Ovary (tissue), 9 donors: ENCODE results near the gene GSTM4. TPM values are rescaled to one million over a fixed set of nuclear protein-coding genes. Genes with fewer than 3 reads are reported as not detected.
"Not testable (repeated sequence)": the region's sequence is repeated elsewhere in the genome, so short reads cannot be mapped to it uniquely, and the experiment has no call there.

ENCODE experiments used
- DNase-seq, 5 donors: peaks; one replicate each; pipeline ENCODE4 v3.0.0-alpha.2; 2019 to 2020
- H3K27ac ChIP-seq, 2 donors: fragments of 200-600 bp; one replicate each; pipeline versions ENCODE4 v1.5.1 to v1.8.0; 2019 to 2022
- H3K27me3 ChIP-seq: fragments of 200-600 bp; one replicate; pipeline ENCODE4 v1.8.0; 2022
- H3K36me3 ChIP-seq: fragments of 200-600 bp; sonication (generic); one replicate; pipeline ENCODE4 v1.5.1; 2019
- H3K4me1 ChIP-seq: one replicate; pipeline ENCODE4 v1.8.1; 2013; ENCODE audit warnings: mild to moderate bottlenecking, moderate library complexity; ENCODE audit not compliant: insufficient read depth
- H3K4me3 ChIP-seq: fragments of 200-600 bp; sonication (generic); one replicate; pipeline ENCODE4 v1.5.1; 2017
- H3K9me3 ChIP-seq, 2 donors: fragments of 200-600 bp in 1 of 2; sonication (generic) in 1 of 2; one replicate each; pipeline versions ENCODE4 v1.5.1 to v1.8.1; 2013 to 2019; ENCODE audit warnings: mild to moderate bottlenecking in 1 of 2, moderate library complexity in 1 of 2
- CTCF ChIP-seq, 3 donors: fragments of 450-650 bp in 2 of 3; fragments of 200-600 bp in 1 of 3; IDR thresholded peaks; one replicate each; pipeline versions ENCODE4 v1.5.1 to v1.8.0; 2016 to 2022; ENCODE audit warnings: antibody characterized with exemption in 3 of 3, mild to moderate bottlenecking in 1 of 3
- EP300 ChIP-seq: sonication (generic); formaldehyde crosslinking; IDR thresholded peaks from one replicate; pipeline ENCODE4 v1.6.1; 2017; ENCODE audit warnings: antibody characterized with exemption
- POLR2A ChIP-seq: fragments of 450-650 bp; IDR thresholded peaks from one replicate; pipeline ENCODE4 v1.6.1; 2017; ENCODE audit warnings: antibody characterized with exemption, mild to moderate bottlenecking, moderate library complexity
- WGBS, 3 donors: extraction: QIAGEN DNeasy Blood & Tissue Kit in 1 of 3; methylation state at CpG; one replicate each; pipeline versions ENCODE4 v1.1.5 to v1.1.7; 2013 to 2017; 5-methylcytosine and 5-hydroxymethylcytosine counted together
- intact Hi-C, 4 donors: fragments of 100-400 bp; cut with DNase I; formaldehyde crosslinking; loops; one replicate each; pipeline versions ENCODE4 v1.11.0 to v1.15.1; 2022 to 2023
- polyA plus RNA-seq, 2 donors: library from polyadenylated mRNA; stranded (reverse); fragments of 200-250 nt in 1 of 2; fragments of 350-450 nt in 1 of 2; fragmentation: Illumina TruSeq in 1 of 2; extraction: RNeasy Lipid Tissue Mini Kit (QIAGEN cat#74804) in 1 of 2; gene quantifications; one replicate each; pipeline ENCODE4 v1.2.3, GENCODE V29; 2013 to 2014
- total RNA-seq, 7 donors: library from RNA; depleted of rRNA in 2 of 7; stranded (reverse); fragments of >200 nt in 2 of 7; fragmentation: NEBNext Ultra II Directional in 3 of 7; extraction: Animal tissue kit (Norgen Biotek cat#: 25700) in 3 of 7; gene quantifications; one replicate each; pipeline versions ENCODE4 v1.1.0 to v1.2.4, GENCODE V29; 2016 to 2023
- donor health status: DM: no; HTN: no; CAD: no; lungs with moderate emphysema.
- donor health status: DM: no; HTN: no; CAD: no.
- donor health status: Bipolar disorder and iron deficiency.
- donor health status: DM: yes; HTN: yes; CAD: no.
- donor health status: DM: no; HTN: no; CAD: no.
- donor health status: DM: yes; HTN: yes; CAD: no.

GSTM4 gene
- total and polyA plus RNA-seq, 9 donors = 23.0 to 116 (median 47.2) TPM

GRCh38 chr1:109677459-109677858 is 21.6 kb downstream of the GSTM4 start:
- no peak overlapping the region for H3K27ac ChIP-seq
- H3K4me3 ChIP-seq = no peak overlapping the region
- no peaks in the 10 kb centered on the region for H3K4me1 ChIP-seq
- H3K27me3 ChIP-seq = no peaks in the 10 kb centered on the region
- no peaks in the 10 kb centered on the region for H3K36me3 ChIP-seq
- no peaks in the 10 kb centered on the region for H3K9me3 ChIP-seq
- 58 to 71% (median 62%) methylated on average over 3 of the region's 3 CpGs for WGBS, 3 donors
- TF ChIP-seq POLR2A (no peak), EP300 (no peak), CTCF (IDR thresholded peaks at IDR 0.05) (no peak)
- intact Hi-C loops = no loop called here
- DNase-seq = no peak

GRCh38 chr1:109678637-109679036 is 22.7 kb downstream of the GSTM4 start:
- H3K4me1 ChIP-seq, H3K4me3 ChIP-seq, intact Hi-C loops, H3K27ac ChIP-seq, H3K36me3 ChIP-seq, DNase-seq, H3K9me3 ChIP-seq, H3K27me3 ChIP-seq: not testable (repeated sequence)
- 81 to 85% (median 83%) methylated on average over 2 of the region's 2 CpGs for WGBS, 3 donors

- H3K27ac ChIP-seq, H3K4me1 ChIP-seq, intact Hi-C loops, H3K27me3 ChIP-seq, H3K36me3 ChIP-seq, H3K9me3 ChIP-seq, DNase-seq, H3K4me3 ChIP-seq: not testable (repeated sequence)
- WGBS, 3 donors = 94 to 97% methylated on average over 6 of the region's 6 CpGs; no CpG with 5 or more reads in 1 of the 3 donors
Measured at GRCh38 chr1:109684777-109685176, 28.9 kb downstream of the GSTM4 start.

- H3K27me3 ChIP-seq, H3K4me3 ChIP-seq, DNase-seq, H3K27ac ChIP-seq, intact Hi-C loops, H3K4me1 ChIP-seq, H3K36me3 ChIP-seq, H3K9me3 ChIP-seq: not testable (repeated sequence)
- WGBS, 3 donors = 50 to 80% methylated on average over 1 of the region's 1 CpG; no CpG with 5 or more reads in 1 of the 3 donors
Measured at GRCh38 chr1:109685399-109685798, 29.5 kb downstream of the GSTM4 start.

GRCh38 chr1:109685890-109686289 is 30.0 kb downstream of the GSTM4 start:
- intact Hi-C loops, H3K27ac ChIP-seq, H3K4me1 ChIP-seq, H3K27me3 ChIP-seq, DNase-seq, H3K4me3 ChIP-seq, H3K36me3 ChIP-seq, H3K9me3 ChIP-seq: not testable (repeated sequence)
- WGBS, 3 donors = 95 to 97% methylated on average over 4 of the region's 4 CpGs; no CpG with 5 or more reads in 1 of the 3 donors

GRCh38 chr1:109687109-109687508 is 31.2 kb downstream of the GSTM4 start:
- intact Hi-C loops, H3K27me3 ChIP-seq, DNase-seq, H3K9me3 ChIP-seq, H3K36me3 ChIP-seq, H3K4me1 ChIP-seq: not testable (repeated sequence)
- WGBS, 3 donors = 16 to 48% (median 27%) methylated on average over 3 to 11 of the region's 11 CpGs
- Histone ChIP-seq H3K4me3 (peak overlapping the region; percentile 35), H3K27ac (peak overlapping the region in 1 of 2 donors; percentile 88)

- H3K9me3 ChIP-seq = no peaks in the 10 kb centered on the region
- H3K4me3 ChIP-seq = peak within 1 kb of the TSS; percentile 35
- peak in 3 of 5 donors; percentile 84 to 91 (median 88) for DNase-seq
- intact Hi-C loops = no loop called here
- no peak for TF ChIP-seq POLR2A
- peak in 2 of 3 donors; percentile 48 to 73 for TF ChIP-seq CTCF (IDR thresholded peaks at IDR 0.05)
- 0 to 1% methylated on average over 1 to 46 of the region's 46 CpGs; no CpG with 5 or more reads in 1 of the 3 donors for WGBS, 3 donors
- H3K36me3 ChIP-seq = no peaks in the 10 kb centered on the region
- peak within 1 kb of the TSS in 1 of 2 donors; percentile 88 for H3K27ac ChIP-seq
- H3K4me1 ChIP-seq = peaks cover 2% of the 10 kb centered on the region
- H3K27me3 ChIP-seq = no peaks in the 10 kb centered on the region
Measured at GRCh38 chr1:109687641-109688499, 32.0 kb downstream of the GSTM4 start, which contains the start of gene GSTM1. GSTM1 (plus strand) TSS chr1:109687817; CDS start chr1:109687874, 57 bp downstream.
